ENCODE data around the gene ANXA9. TPM values are rescaled to one million over a fixed set of nuclear protein-coding genes. Genes with fewer than 3 reads are reported as not detected.

Gene ANXA9
- total and polyA plus RNA-seq, 2 experiments from 2014 or later: 1.4 to 2.2 TPM

- no peaks in the 10 kb centered on the region for H3K36me3 ChIP-seq (ENCODE audit: insufficient read depth)
- H3K27ac Mint-ChIP-seq: peak overlapping the region; percentile 66
- H3K36me3 Mint-ChIP-seq (ENCODE audit: low read depth): peaks cover 12% of the 10 kb centered on the region; the same call in 1 of the 3 replicates
- H3K4me2 ChIP-seq: peak overlapping the region; percentile 94
- H3F3A ChIP-seq (replicated peaks; ENCODE audit: low read depth): peaks cover 16% of the 10 kb centered on the region
- H3K27me3 Mint-ChIP-seq (ENCODE audit: insufficient read depth, low read depth, poor library complexity): peaks cover 22% of the 10 kb centered on the region
- H3K4me3 Mint-ChIP-seq: peak overlapping the region; percentile 78; the same call in 2 of the 3 replicates
- ATAC-seq (peak; percentile 3; the same call in 2 of the 3 replicates), DNase-seq (ENCODE audit: low spot score) (peak; percentile 72)
- H3K4me1 Mint-ChIP-seq: peaks cover 61% of the 10 kb centered on the region
- TF ChIP-seq EZH2 (IDR thresholded peaks at IDR 0.05; ENCODE audit: low read depth, unreplicated experiment) (no peak), STAT1 (IDR thresholded peaks at IDR 0.05; ENCODE audit: unreplicated experiment) (no peak), REST (IDR thresholded peaks at IDR 0.05; ENCODE audit: unreplicated experiment) (no peak), ZNF331 (CRISPR knock-in tag; IDR thresholded peaks at IDR 0.05; ENCODE audit: low read depth) (no peak), ETS1 (IDR thresholded peaks at IDR 0.05) (no peak), POLR2AphosphoS5 (IDR thresholded peaks at IDR 0.05; ENCODE audit: low read depth) (peak; percentile 40; the same call in 1 of the 2 replicates), EZH2phosphoT487 (IDR thresholded peaks at IDR 0.05; ENCODE audit: unreplicated experiment) (no peak), CREB1 (CRISPR knock-in tag; IDR thresholded peaks at IDR 0.05; ENCODE audit: low read depth) (no peak)
- TF ChIP-seq, protein P1, sequence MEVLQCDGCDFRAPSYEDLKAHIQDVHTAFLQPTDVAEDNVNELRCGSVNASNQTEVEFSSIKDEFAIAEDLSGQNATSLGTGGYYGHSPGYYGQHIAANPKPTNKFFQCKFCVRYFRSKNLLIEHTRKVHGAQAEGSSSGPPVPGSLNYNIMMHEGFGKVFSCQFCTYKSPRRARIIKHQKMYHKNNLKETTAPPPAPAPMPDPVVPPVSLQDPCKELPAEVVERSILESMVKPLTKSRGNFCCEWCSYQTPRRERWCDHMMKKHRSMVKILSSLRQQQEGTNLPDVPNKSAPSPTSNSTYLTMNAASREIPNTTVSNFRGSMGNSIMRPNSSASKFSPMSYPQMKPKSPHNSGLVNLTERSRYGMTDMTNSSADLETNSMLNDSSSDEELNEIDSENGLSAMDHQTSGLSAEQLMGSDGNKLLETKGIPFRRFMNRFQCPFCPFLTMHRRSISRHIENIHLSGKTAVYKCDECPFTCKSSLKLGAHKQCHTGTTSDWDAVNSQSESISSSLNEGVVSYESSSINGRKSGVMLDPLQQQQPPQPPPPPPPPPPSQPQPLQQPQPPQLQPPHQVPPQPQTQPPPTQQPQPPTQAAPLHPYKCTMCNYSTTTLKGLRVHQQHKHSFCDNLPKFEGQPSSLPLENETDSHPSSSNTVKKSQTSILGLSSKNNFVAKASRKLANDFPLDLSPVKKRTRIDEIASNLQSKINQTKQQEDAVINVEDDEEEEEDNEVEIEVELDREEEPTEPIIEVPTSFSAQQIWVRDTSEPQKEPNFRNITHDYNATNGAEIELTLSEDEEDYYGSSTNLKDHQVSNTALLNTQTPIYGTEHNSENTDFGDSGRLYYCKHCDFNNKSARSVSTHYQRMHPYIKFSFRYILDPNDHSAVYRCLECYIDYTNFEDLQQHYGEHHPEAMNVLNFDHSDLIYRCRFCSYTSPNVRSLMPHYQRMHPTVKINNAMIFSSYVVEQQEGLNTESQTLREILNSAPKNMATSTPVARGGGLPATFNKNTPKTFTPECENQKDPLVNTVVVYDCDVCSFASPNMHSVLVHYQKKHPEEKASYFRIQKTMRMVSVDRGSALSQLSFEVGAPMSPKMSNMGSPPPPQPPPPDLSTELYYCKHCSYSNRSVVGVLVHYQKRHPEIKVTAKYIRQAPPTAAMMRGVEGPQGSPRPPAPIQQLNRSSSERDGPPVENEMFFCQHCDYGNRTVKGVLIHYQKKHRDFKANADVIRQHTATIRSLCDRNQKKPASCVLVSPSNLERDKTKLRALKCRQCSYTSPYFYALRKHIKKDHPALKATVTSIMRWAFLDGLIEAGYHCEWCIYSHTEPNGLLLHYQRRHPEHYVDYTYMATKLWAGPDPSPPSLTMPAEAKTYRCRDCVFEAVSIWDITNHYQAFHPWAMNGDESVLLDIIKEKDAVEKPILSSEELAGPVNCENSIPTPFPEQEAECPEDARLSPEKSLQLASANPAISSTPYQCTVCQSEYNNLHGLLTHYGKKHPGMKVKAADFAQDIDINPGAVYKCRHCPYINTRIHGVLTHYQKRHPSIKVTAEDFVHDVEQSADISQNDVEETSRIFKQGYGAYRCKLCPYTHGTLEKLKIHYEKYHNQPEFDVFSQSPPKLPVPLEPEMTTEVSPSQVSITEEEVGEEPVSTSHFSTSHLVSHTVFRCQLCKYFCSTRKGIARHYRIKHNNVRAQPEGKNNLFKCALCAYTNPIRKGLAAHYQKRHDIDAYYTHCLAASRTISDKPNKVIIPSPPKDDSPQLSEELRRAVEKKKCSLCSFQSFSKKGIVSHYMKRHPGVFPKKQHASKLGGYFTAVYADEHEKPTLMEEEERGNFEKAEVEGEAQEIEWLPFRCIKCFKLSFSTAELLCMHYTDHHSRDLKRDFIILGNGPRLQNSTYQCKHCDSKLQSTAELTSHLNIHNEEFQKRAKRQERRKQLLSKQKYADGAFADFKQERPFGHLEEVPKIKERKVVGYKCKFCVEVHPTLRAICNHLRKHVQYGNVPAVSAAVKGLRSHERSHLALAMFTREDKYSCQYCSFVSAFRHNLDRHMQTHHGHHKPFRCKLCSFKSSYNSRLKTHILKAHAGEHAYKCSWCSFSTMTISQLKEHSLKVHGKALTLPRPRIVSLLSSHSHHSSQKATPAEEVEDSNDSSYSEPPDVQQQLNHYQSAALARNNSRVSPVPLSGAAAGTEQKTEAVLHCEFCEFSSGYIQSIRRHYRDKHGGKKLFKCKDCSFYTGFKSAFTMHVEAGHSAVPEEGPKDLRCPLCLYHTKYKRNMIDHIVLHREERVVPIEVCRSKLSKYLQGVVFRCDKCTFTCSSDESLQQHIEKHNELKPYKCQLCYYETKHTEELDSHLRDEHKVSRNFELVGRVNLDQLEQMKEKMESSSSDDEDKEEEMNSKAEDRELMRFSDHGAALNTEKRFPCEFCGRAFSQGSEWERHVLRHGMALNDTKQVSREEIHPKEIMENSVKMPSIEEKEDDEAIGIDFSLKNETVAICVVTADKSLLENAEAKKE (CRISPR knock-in tag; IDR thresholded peaks at IDR 0.05): 0 out of 2 replicates have a peak, but pooled peaks have one; percentile 16
- H3K9me2 ChIP-seq (ENCODE audit: insufficient read depth): no peaks in the 10 kb centered on the region
- peaks cover 29% of the 10 kb centered on the region for H3K79me2 ChIP-seq (replicated peaks; ENCODE audit: insufficient read depth)
- peaks cover 4% of the 10 kb centered on the region; the same call in 1 of the 3 replicates for H3K9me3 Mint-ChIP-seq
- 0 out of 2 replicates have a peak, but pooled peaks cover 3% of the 10 kb centered on the region for H3K27me3 ChIP-seq (ENCODE audit: insufficient read depth)
- peak overlapping the region; percentile 86 for H3K27ac ChIP-seq (ENCODE audit: low read depth)
- 0 out of 2 replicates have a peak overlapping the region, but pooled peaks have one; percentile 72 for H2AFZ ChIP-seq
- H3K4me3 ChIP-seq: peak overlapping the region; percentile 46
- H3K4me1 ChIP-seq (ENCODE audit: insufficient read depth): peaks cover 59% of the 10 kb centered on the region
- H4K20me1 ChIP-seq (replicated peaks; ENCODE audit: insufficient read depth): peaks cover 6% of the 10 kb centered on the region; the same call in 1 of the 2 replicates
Measured at GRCh38 chr1:150976879-150977694, 5.0 kb upstream of the ANXA9 start.
